H9 (cell line): ENCODE measurements around the gene ACSF3. TPM values are rescaled to one million over a fixed set of nuclear protein-coding genes. Genes with fewer than 3 reads are reported as not detected.

ENCODE experiments used
- DNase-seq: peaks from one replicate; pipeline ENCODE4 v3.0.0-alpha.2; 2017
- H2AFZ ChIP-seq: one replicate; pipeline ENCODE4 v1.6.1; 2013; ENCODE audit warnings: mild to moderate bottlenecking, low read length, control low read depth, moderate library complexity
- H2AK5ac ChIP-seq: 2 replicates; pipeline ENCODE4 v1.6.1; 2013; ENCODE audit warnings: low read length, control low read depth, mixed read lengths; ENCODE audit not compliant: insufficient read length
- H2BK120ac ChIP-seq: one replicate; pipeline ENCODE4 v1.6.1; 2013; ENCODE audit warnings: low read depth, mild to moderate bottlenecking, low read length, control low read depth, inconsistent platforms; ENCODE audit not compliant: poor library complexity, severe bottlenecking
- H2BK12ac ChIP-seq: 2 replicates; pipeline ENCODE4 v1.6.1; 2013; ENCODE audit warnings: low read length, control low read depth, mixed read lengths, low read depth; ENCODE audit not compliant: insufficient read length
- H2BK15ac ChIP-seq: 2 replicates; pipeline ENCODE4 v1.6.1; 2013; ENCODE audit warnings: low read depth, low read length, control low read depth
- H2BK20ac ChIP-seq: one replicate; pipeline ENCODE4 v1.6.1; 2013; ENCODE audit warnings: low read depth, mild to moderate bottlenecking, low read length, control low read depth, inconsistent platforms; ENCODE audit not compliant: poor library complexity, severe bottlenecking
- H2BK5ac ChIP-seq: 2 replicates; pipeline ENCODE4 v1.6.1; 2013; ENCODE audit warnings: low read length, control low read depth, mixed read lengths; ENCODE audit not compliant: insufficient read length
- H3K14ac ChIP-seq: 2 replicates; pipeline ENCODE4 v1.6.1; 2013; ENCODE audit warnings: low read length, control low read depth; ENCODE audit not compliant: insufficient read depth
- H3K18ac ChIP-seq: 2 replicates; pipeline ENCODE4 v1.6.1; 2013; ENCODE audit warnings: low read depth, mild to moderate bottlenecking, mixed read lengths, low read length, control low read depth; ENCODE audit not compliant: insufficient read length
- H3K23ac ChIP-seq: 2 replicates; pipeline ENCODE4 v1.6.1; 2013; ENCODE audit warnings: low read length, control low read depth, mixed read lengths, low read depth; ENCODE audit not compliant: insufficient read length
- H3K23me2 ChIP-seq: 2 replicates; pipeline ENCODE4 v1.6.1; 2013; ENCODE audit warnings: low read depth, mild to moderate bottlenecking, mixed read lengths, low read length, control low read depth; ENCODE audit not compliant: insufficient read length, poor library complexity, severe bottlenecking
- H3K27ac ChIP-seq: 2 replicates; pipeline ENCODE4 v1.5.1; 2013; ENCODE audit warnings: low read length, control low read depth, mixed read lengths, low read depth; ENCODE audit not compliant: insufficient read length
- H3K27me3 ChIP-seq: 2 replicates; pipeline ENCODE4 v1.6.1; 2013; ENCODE audit warnings: low read length, control low read depth, inconsistent platforms; ENCODE audit not compliant: insufficient read depth
- H3K4ac ChIP-seq: 2 replicates; pipeline ENCODE4 v1.6.1; 2013; ENCODE audit warnings: low read depth, mild to moderate bottlenecking, control low read depth, inconsistent platforms, low read length, moderate library complexity
- H3K4me1 ChIP-seq: 2 replicates; pipeline ENCODE4 v1.6.1; 2013; ENCODE audit warnings: low read length, control low read depth, inconsistent platforms; ENCODE audit not compliant: insufficient read depth
- H3K4me2 ChIP-seq: 2 replicates; pipeline ENCODE4 v1.6.1; 2013; ENCODE audit warnings: low read length, control low read depth, mixed read lengths; ENCODE audit not compliant: insufficient read length, insufficient read depth
- H3K56ac ChIP-seq: 2 replicates; pipeline ENCODE4 v1.6.1; 2013; ENCODE audit warnings: low read depth, mild to moderate bottlenecking, mixed read lengths, low read length, control low read depth; ENCODE audit not compliant: insufficient read length
- H3K79me1 ChIP-seq: 2 replicates; pipeline ENCODE4 v1.6.1; 2013; ENCODE audit warnings: low read depth, mild to moderate bottlenecking, moderate library complexity, low read length, control low read depth, inconsistent platforms; ENCODE audit not compliant: insufficient read depth, poor library complexity, severe bottlenecking
- H3K79me2 ChIP-seq: 2 replicates; pipeline ENCODE4 v1.6.1; 2013; ENCODE audit warnings: low read length, control low read depth, inconsistent platforms; ENCODE audit not compliant: insufficient read depth
- H3K9ac ChIP-seq: 2 replicates; pipeline ENCODE4 v1.6.1; 2013; ENCODE audit warnings: low read length, control low read depth, mixed read lengths; ENCODE audit not compliant: insufficient read length; ENCODE audit errors: extremely low read depth
- H3K9me3 ChIP-seq: one replicate; pipeline ENCODE4 v1.6.1; 2013; ENCODE audit warnings: low read depth, low read length, inconsistent platforms; ENCODE audit not compliant: control insufficient read depth
- H3T11ph ChIP-seq: one replicate; pipeline ENCODE4 v1.6.1; 2013; ENCODE audit warnings: mild to moderate bottlenecking, low read length, control low read depth, inconsistent platforms
- H4K20me1 ChIP-seq: one replicate; pipeline ENCODE4 v1.6.1; 2013; ENCODE audit not compliant: control insufficient read depth, insufficient read length, insufficient read depth
- H4K5ac ChIP-seq: 2 replicates; pipeline ENCODE4 v1.6.1; 2013; ENCODE audit warnings: low read depth, mild to moderate bottlenecking, mixed read lengths, low read length, control low read depth; ENCODE audit not compliant: insufficient read length
- H4K8ac ChIP-seq: replicated peaks from 2 replicates; pipeline ENCODE4 v1.6.1; 2013; ENCODE audit warnings: low read length, control low read depth, mixed read lengths, low read depth; ENCODE audit not compliant: insufficient read length
- H4K91ac ChIP-seq: 2 replicates; pipeline ENCODE4 v1.6.1; 2013; ENCODE audit warnings: low read depth, mild to moderate bottlenecking, moderate library complexity, mixed read lengths, low read length, control low read depth; ENCODE audit not compliant: insufficient read length
- H3K27ac Mint-ChIP-seq, 3 experiments: 2 replicates in 2 of 3; 3 replicates in 1 of 3; pipeline ENCODE4 v1.8.0; 2020 to 2021; ENCODE audit warnings: mixed read lengths in 3 of 3, mild to moderate bottlenecking in 1 of 3, moderate library complexity in 1 of 3
- H3K27me3 Mint-ChIP-seq: 2 replicates; pipeline ENCODE4 v1.8.0; 2021; ENCODE audit warnings: low read depth, mild to moderate bottlenecking, moderate library complexity, mixed read lengths
- H3K36me3 Mint-ChIP-seq, 3 experiments: 2 replicates in 2 of 3; 3 replicates in 1 of 3; pipeline ENCODE4 v1.8.0; 2020 to 2021; ENCODE audit warnings: low read depth in 3 of 3, mixed read lengths in 3 of 3; ENCODE audit not compliant: insufficient read depth in 1 of 3
- H3K4me1 Mint-ChIP-seq, 2 experiments: 2 replicates each; pipeline ENCODE4 v1.8.0; 2020; ENCODE audit warnings: mixed read lengths in 2 of 2
- H3K4me3 Mint-ChIP-seq, 2 experiments: 2 replicates in 1 of 2; 3 replicates in 1 of 2; pipeline ENCODE4 v1.8.0; 2020 to 2021; ENCODE audit warnings: mild to moderate bottlenecking in 2 of 2, mixed read lengths in 2 of 2, moderate library complexity in 1 of 2
- H3K9me3 Mint-ChIP-seq, 2 experiments: 2 replicates in 1 of 2; 3 replicates in 1 of 2; pipeline ENCODE4 v1.8.0; 2020; ENCODE audit warnings: mild to moderate bottlenecking in 2 of 2, mixed read lengths in 2 of 2, moderate library complexity in 1 of 2
- CTCF ChIP-seq: fragments of 200-600 bp; sonication (generic); conservative IDR thresholded peaks from 3 replicates; pipeline ENCODE4 v1.8.0; 2021; ENCODE audit warnings: antibody characterized with exemption, mild to moderate bottlenecking
- WGBS: extraction: QIAGEN DNeasy Blood & Tissue Kit; methylation state at CpG from one replicate; pipeline ENCODE4 v1.1.7; 2013; ENCODE audit warnings: missing lambda C conversion rate, low lambda C conversion rate, mixed read lengths; ENCODE audit not compliant: insufficient read length; ENCODE audit errors: extremely low coverage; 5-methylcytosine and 5-hydroxymethylcytosine counted together
- total RNA-seq: library from RNA; stranded (reverse); gene quantifications from 2 replicates; pipeline ENCODE4 v1.2.1, GENCODE V29; 2021

Gene ACSF3
- total RNA-seq, 1 experiment from 2014 or later: 31.3 TPM

- Histone ChIP-seq H2BK5ac (no peak overlapping the region), H2BK20ac (no peak overlapping the region), H3K79me1 (no peaks in the 10 kb centered on the region), H3K23me2 (no peaks in the 10 kb centered on the region), H4K5ac (no peak overlapping the region), H4K91ac (no peak overlapping the region), H3K27me3 (no peaks in the 10 kb centered on the region), H4K20me1 (no peaks in the 10 kb centered on the region), H2AK5ac (no peak overlapping the region), H3K79me2 (no peaks in the 10 kb centered on the region), H3K4me1 (no peaks in the 10 kb centered on the region), H3K9ac (no peak overlapping the region), H3K56ac (no peak overlapping the region), H3K9me3 (no peaks in the 10 kb centered on the region), H2AFZ (no peak overlapping the region), H3K27ac (no peak overlapping the region), H3K4me2 (no peak overlapping the region), H4K8ac (no peak overlapping the region), H3K4ac (no peak overlapping the region), H3K14ac (no peak overlapping the region), H2BK12ac (no peak overlapping the region), H3K23ac (no peak overlapping the region), H3K18ac (no peak overlapping the region), H2BK15ac (no peak overlapping the region), H2BK120ac (no peak overlapping the region), H3T11ph (no peak overlapping the region)
- no CpG with 5 or more reads among the region's 9 CpGs for WGBS
- peaks cover 0 to 14% of the 10 kb centered on the region in 2 experiments; a peak in 2 of 4 replicates for H3K4me1 Mint-ChIP-seq
- peak overlapping the region in 1 of 3 experiments; percentile 61; a peak in 1 of 7 replicates for H3K27ac Mint-ChIP-seq
- TF ChIP-seq CTCF: no peak
- no peak overlapping the region for H3K4me3 Mint-ChIP-seq
- peaks cover 47% of the 10 kb centered on the region for H3K27me3 Mint-ChIP-seq
- DNase-seq: no peak
- H3K36me3 Mint-ChIP-seq: peaks cover 2 to 4% (median 3%) of the 10 kb centered on the region in 3 experiments; a peak in 4 of 7 replicates
- H3K9me3 Mint-ChIP-seq: peaks cover 7 to 11% of the 10 kb centered on the region in 2 experiments
Measured at GRCh38 chr16:89085755-89086154, 7.9 kb upstream of the ACSF3 start.
